Astrocyte (in vitro differentiated cells and primary cell): ENCODE results near the gene CDC26. TPM values are rescaled to one million over a fixed set of nuclear protein-coding genes. Genes with fewer than 3 reads are reported as not detected.
"Not testable (repeated sequence)": the region's sequence is repeated elsewhere in the genome, so short reads cannot be mapped to it uniquely, and the experiment has no call there.

Experiments used
- DNase-seq: peaks from one replicate; pipeline ENCODE4 v3.0.0-alpha.2; 2010; ENCODE audit warnings: low read depth
- FAIRE-seq: peaks from 2 replicates; lab custom pipeline; 2011; peaks lifted over from hg19 to GRCh38; lab: Jason Lieb, UNC
- H2AFZ ChIP-seq: 2 replicates; pipeline ENCODE4 v1.6.0; 2012; ENCODE audit warnings: low read depth, low read length, inconsistent platforms
- H3K27ac ChIP-seq: 2 replicates; pipeline ENCODE4 v1.5.1; 2011; ENCODE audit warnings: low read depth, low read length, inconsistent platforms
- H3K27me3 ChIP-seq: 2 replicates; pipeline ENCODE4 v1.6.0; 2011; ENCODE audit warnings: low read length, inconsistent platforms; ENCODE audit not compliant: insufficient read depth
- H3K36me3 ChIP-seq: 2 replicates; pipeline ENCODE4 v1.5.1; 2011; ENCODE audit warnings: low read length, inconsistent platforms; ENCODE audit not compliant: insufficient read depth
- H3K4me1 ChIP-seq: 2 replicates; pipeline ENCODE4 v1.5.1; 2011; ENCODE audit warnings: low read length, inconsistent platforms; ENCODE audit not compliant: insufficient read depth
- H3K4me2 ChIP-seq: 2 replicates; pipeline ENCODE4 v1.6.0; 2012; ENCODE audit warnings: low read length, inconsistent platforms
- H3K4me3 ChIP-seq: 2 replicates; pipeline ENCODE4 v1.5.1; 2011; ENCODE audit warnings: low read depth, mild to moderate bottlenecking, low read length, inconsistent platforms; ENCODE audit not compliant: insufficient read depth
- H3K79me2 ChIP-seq: 2 replicates; pipeline ENCODE4 v1.6.0; 2012; ENCODE audit warnings: mild to moderate bottlenecking, low read length, inconsistent platforms; ENCODE audit not compliant: insufficient read depth
- H3K9ac ChIP-seq: 2 replicates; pipeline ENCODE4 v1.6.0; 2012; ENCODE audit warnings: mild to moderate bottlenecking, low read length, inconsistent platforms
- H3K9me3 ChIP-seq: 2 replicates; pipeline ENCODE4 v1.5.1; 2012; ENCODE audit warnings: low read depth, mild to moderate bottlenecking, low read length, inconsistent platforms; ENCODE audit not compliant: insufficient read depth
- H4K20me1 ChIP-seq: 2 replicates; pipeline ENCODE4 v1.6.0; 2012; ENCODE audit warnings: low read length, inconsistent platforms; ENCODE audit not compliant: insufficient read depth
- H3K27ac Mint-ChIP-seq: one replicate; pipeline ENCODE4 v1.8.0; 2021; ENCODE audit warnings: mild to moderate bottlenecking, mixed read lengths; ENCODE audit not compliant: unreplicated experiment
- H3K27me3 Mint-ChIP-seq: one replicate; pipeline ENCODE4 v1.8.0; 2021; ENCODE audit warnings: low read depth, mixed read lengths; ENCODE audit not compliant: unreplicated experiment
- H3K36me3 Mint-ChIP-seq: one replicate; pipeline ENCODE4 v1.8.0; 2021; ENCODE audit warnings: low read depth, mixed read lengths; ENCODE audit not compliant: unreplicated experiment
- H3K4me1 Mint-ChIP-seq: one replicate; pipeline ENCODE4 v1.8.0; 2021; ENCODE audit warnings: low read depth, mixed read lengths; ENCODE audit not compliant: unreplicated experiment
- H3K4me3 Mint-ChIP-seq: one replicate; pipeline ENCODE4 v1.8.0; 2021; ENCODE audit warnings: mild to moderate bottlenecking, moderate library complexity, mixed read lengths; ENCODE audit not compliant: unreplicated experiment
- H3K9me3 Mint-ChIP-seq: one replicate; pipeline ENCODE4 v1.8.0; 2021; ENCODE audit warnings: mild to moderate bottlenecking, mixed read lengths; ENCODE audit not compliant: unreplicated experiment
- CTCF ChIP-seq: IDR thresholded peaks from 2 replicates; pipeline ENCODE4 v1.5.1; 2011; ENCODE audit warnings: low read depth, mild to moderate bottlenecking, inconsistent platforms, low read length, moderate library complexity; ENCODE audit not compliant: insufficient read depth
- EZH2 ChIP-seq: IDR thresholded peaks from 2 replicates; pipeline ENCODE4 v1.6.1; 2012; ENCODE audit warnings: mild to moderate bottlenecking, low read length, inconsistent platforms; ENCODE audit not compliant: insufficient read depth
- total RNA-seq: library from RNA; stranded (reverse); gene quantifications from 2 replicates; pipeline ENCODE4 v1.2.1, GENCODE V29; 2021

The CDC26 gene
- total RNA-seq, 1 donor from 2014 or later = 23.9 TPM

DNA sequence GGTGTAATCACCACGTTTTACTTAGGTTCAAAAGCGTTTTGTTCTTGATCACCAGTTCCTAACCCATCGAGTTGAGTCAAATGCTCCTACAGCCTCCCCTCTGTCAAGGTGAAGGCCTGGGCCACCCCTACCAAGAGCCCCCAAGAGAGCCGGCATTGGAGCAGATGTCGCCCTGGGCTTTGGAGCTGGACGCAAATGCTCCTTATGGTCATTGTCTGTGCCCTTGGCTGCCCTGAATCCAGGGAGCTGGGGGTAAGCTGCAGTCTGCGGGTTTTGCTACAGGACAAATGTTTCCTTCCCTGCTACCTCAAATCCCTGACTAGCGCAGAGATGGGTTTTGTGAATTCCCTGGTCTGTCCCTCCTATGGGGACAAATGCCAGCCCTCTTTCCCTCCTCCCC lies 22.9 kb upstream of the CDC26 start:
- no peak overlapping the region for H2AFZ ChIP-seq
- FAIRE-seq (no peak), DNase-seq (no peak)
- no peak overlapping the region for H3K9ac ChIP-seq
- Mint-ChIP-seq H3K4me3 (no peak overlapping the region), H3K4me1 (peaks cover 10% of the 10 kb centered on the region), H3K9me3 (no peaks in the 10 kb centered on the region), H3K36me3 (no peaks in the 10 kb centered on the region), H3K27ac (no peak overlapping the region), H3K27me3 (peaks cover 7% of the 10 kb centered on the region)
- no peaks in the 10 kb centered on the region for H3K4me1 ChIP-seq
- H4K20me1 ChIP-seq = no peaks in the 10 kb centered on the region
- H3K4me2 ChIP-seq = no peak overlapping the region
- no peak overlapping the region for H3K27ac ChIP-seq
- peaks cover 2% of the 10 kb centered on the region for H3K36me3 ChIP-seq
- no peak overlapping the region for H3K4me3 ChIP-seq
- no peaks in the 10 kb centered on the region for H3K9me3 ChIP-seq
- H3K27me3 ChIP-seq = peaks cover 9% of the 10 kb centered on the region
- no peak for TF ChIP-seq EZH2
- TF ChIP-seq CTCF = no peak
- no peaks in the 10 kb centered on the region for H3K79me2 ChIP-seq

- H3K9me3 ChIP-seq = no peaks in the 10 kb centered on the region
- H3K9ac ChIP-seq = no peak overlapping the region
- H3K4me3 ChIP-seq = no peak overlapping the region
- no peaks in the 10 kb centered on the region for H4K20me1 ChIP-seq
- Mint-ChIP-seq H3K27ac (no peak overlapping the region), H3K4me1 (peaks cover 10% of the 10 kb centered on the region), H3K9me3 (no peaks in the 10 kb centered on the region), H3K4me3 (no peak overlapping the region), H3K36me3 (no peaks in the 10 kb centered on the region), H3K27me3 (peaks cover 5% of the 10 kb centered on the region)
- FAIRE-seq (no peak), DNase-seq (no peak)
- no peak overlapping the region for H2AFZ ChIP-seq
- TF ChIP-seq CTCF (no peak), EZH2 (no peak)
- H3K27me3 ChIP-seq = peaks cover 3% of the 10 kb centered on the region
- no peaks in the 10 kb centered on the region for H3K4me1 ChIP-seq
- H3K27ac ChIP-seq = no peak overlapping the region
- peaks cover 14% of the 10 kb centered on the region for H3K36me3 ChIP-seq
- no peaks in the 10 kb centered on the region for H3K79me2 ChIP-seq
- H3K4me2 ChIP-seq = no peak overlapping the region
These were observed 21.6 kb upstream of the CDC26 start for GRCh38 chr9:113296796-113297558.

DNA sequence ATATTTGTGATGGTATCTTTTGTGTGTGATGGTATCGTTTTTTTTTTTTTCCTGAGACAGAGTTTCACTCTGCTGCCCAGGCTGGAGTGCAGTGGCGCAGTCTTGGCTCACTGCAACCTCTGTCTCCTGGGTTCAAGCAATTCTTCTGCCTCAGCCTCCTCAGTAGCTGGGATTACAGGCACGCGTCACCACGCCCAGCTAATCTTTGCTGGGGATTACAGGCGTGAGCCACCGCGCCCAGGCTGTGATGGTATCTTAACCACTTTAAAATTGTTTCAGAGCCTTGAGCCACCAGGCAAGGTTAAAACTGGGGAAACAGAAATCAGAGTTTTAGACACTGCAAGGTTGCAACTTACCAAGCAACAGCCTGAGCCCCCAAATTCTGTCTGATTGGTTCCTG lies 20.9 kb upstream of the CDC26 start:
- H3K9me3 Mint-ChIP-seq, H3K4me3 Mint-ChIP-seq, H3K27ac Mint-ChIP-seq, H3K4me1 ChIP-seq, H3K79me2 ChIP-seq, H3K36me3 Mint-ChIP-seq, H3K27me3 Mint-ChIP-seq, H2AFZ ChIP-seq, H4K20me1 ChIP-seq, H3K27me3 ChIP-seq, H3K4me2 ChIP-seq, FAIRE-seq, H3K9ac ChIP-seq, DNase-seq, H3K9me3 ChIP-seq, H3K27ac ChIP-seq, H3K4me3 ChIP-seq: not testable (repeated sequence)
- peaks cover 19% of the 10 kb centered on the region for H3K36me3 ChIP-seq
- peaks cover 10% of the 10 kb centered on the region for H3K4me1 Mint-ChIP-seq
